Type B pancreatic cell (in vitro differentiated cells): ENCODE data around the gene NKAIN2. TPM values are rescaled to one million over a fixed set of nuclear protein-coding genes. Genes with fewer than 3 reads are reported as not detected.

Experiments used
- DNase-seq: peaks from one replicate; pipeline ENCODE4 v3.0.0; 2021; ENCODE audit warnings: mixed read lengths; ENCODE audit not compliant: unreplicated experiment; ENCODE audit errors: extremely low spot score
- H3K27ac Mint-ChIP-seq: 2 replicates; pipeline ENCODE4 v1.8.0; 2021; ENCODE audit warnings: mild to moderate bottlenecking, mixed read lengths
- H3K27me3 Mint-ChIP-seq: 2 replicates; pipeline ENCODE4 v1.8.0; 2021; ENCODE audit warnings: mixed read lengths
- H3K36me3 Mint-ChIP-seq: 2 replicates; pipeline ENCODE4 v1.8.0; 2021; ENCODE audit warnings: mixed read lengths
- H3K4me1 Mint-ChIP-seq: one replicate; pipeline ENCODE4 v1.8.0; 2021; ENCODE audit warnings: mixed read lengths; ENCODE audit not compliant: unreplicated experiment
- H3K4me3 Mint-ChIP-seq: 2 replicates; pipeline ENCODE4 v1.8.0; 2021; ENCODE audit warnings: mild to moderate bottlenecking, mixed read lengths
- H3K9me3 Mint-ChIP-seq: 2 replicates; pipeline ENCODE4 v1.8.0; 2021; ENCODE audit warnings: mixed read lengths
- CTCF ChIP-seq: fragments of 200-600 bp; sonication (generic); conservative IDR thresholded peaks from 2 replicates; pipeline ENCODE4 v1.5.0; 2021; ENCODE audit warnings: antibody characterized with exemption, mild to moderate bottlenecking
- total RNA-seq: library from RNA; stranded (reverse); gene quantifications from 2 replicates; pipeline ENCODE4 v1.2.1, GENCODE V29; 2021; ENCODE audit warnings: low replicate concordance

NKAIN2 gene
- total RNA-seq, 1 donor from 2014 or later, result 1.7 TPM

DNA sequence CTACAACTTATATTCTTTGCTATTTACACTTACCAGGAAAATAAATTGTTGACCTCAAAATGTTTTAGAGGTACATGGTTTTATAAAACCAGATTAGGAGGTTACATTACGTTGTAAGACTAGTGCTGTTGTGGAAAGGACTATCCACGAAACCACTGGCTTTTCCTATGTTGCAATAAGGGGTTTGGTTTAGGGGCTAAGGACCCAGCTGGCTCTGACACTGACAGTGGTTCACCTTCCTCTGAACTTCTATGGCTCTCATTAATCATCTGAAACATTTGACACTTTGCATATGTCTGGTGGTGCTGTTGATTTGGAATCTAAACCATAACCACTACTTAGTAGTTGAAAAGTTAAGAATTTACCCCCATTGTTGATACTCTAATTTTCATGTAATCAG, 186.7 kb downstream of the NKAIN2 start:
- Mint-ChIP-seq H3K27me3 (no peaks in the 10 kb centered on the region), H3K4me1 (no peaks in the 10 kb centered on the region), H3K36me3 (no peaks in the 10 kb centered on the region), H3K27ac (no peak overlapping the region), H3K9me3 (no peaks in the 10 kb centered on the region), H3K4me3 (no peak overlapping the region)
- no peak for TF ChIP-seq CTCF
- no peak for DNase-seq

DNA sequence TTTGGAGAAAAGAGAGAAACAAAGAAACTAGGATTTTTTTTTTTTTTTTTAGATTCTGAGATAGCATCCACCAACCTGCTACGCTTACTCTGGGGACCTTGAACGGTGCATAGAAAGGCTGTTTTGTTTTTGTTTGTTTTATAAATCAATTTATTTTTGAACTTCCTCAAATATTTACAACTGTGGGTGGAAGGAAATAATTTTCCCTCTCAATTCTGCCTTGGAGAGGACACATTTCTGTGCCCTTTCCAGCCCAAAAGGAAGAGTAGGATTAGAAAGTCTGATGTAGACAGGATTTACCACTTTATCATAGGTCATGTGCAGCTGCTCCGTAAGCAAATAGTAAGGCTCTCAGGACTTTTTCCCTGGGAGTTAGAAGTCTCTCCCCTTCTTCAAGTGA, 190.5 kb downstream of the NKAIN2 start:
- no peak for TF ChIP-seq CTCF
- H3K4me1 Mint-ChIP-seq, result no peaks in the 10 kb centered on the region
- DNase-seq, result no peak
- no peak overlapping the region for H3K27ac Mint-ChIP-seq
- no peaks in the 10 kb centered on the region for H3K9me3 Mint-ChIP-seq
- H3K4me3 Mint-ChIP-seq, result no peak overlapping the region
- no peaks in the 10 kb centered on the region for H3K36me3 Mint-ChIP-seq
- H3K27me3 Mint-ChIP-seq, result no peaks in the 10 kb centered on the region

- H3K27ac Mint-ChIP-seq, result no peak overlapping the region
- H3K4me3 Mint-ChIP-seq, result no peak overlapping the region
- no peaks in the 10 kb centered on the region for H3K27me3 Mint-ChIP-seq
- TF ChIP-seq CTCF, result no peak
- DNase-seq, result no peak
- no peaks in the 10 kb centered on the region for H3K4me1 Mint-ChIP-seq
- no peaks in the 10 kb centered on the region for H3K9me3 Mint-ChIP-seq
- H3K36me3 Mint-ChIP-seq, result no peaks in the 10 kb centered on the region
These were observed 191.4 kb downstream of the NKAIN2 start for GRCh38 chr6:123994891-123995635.

DNA sequence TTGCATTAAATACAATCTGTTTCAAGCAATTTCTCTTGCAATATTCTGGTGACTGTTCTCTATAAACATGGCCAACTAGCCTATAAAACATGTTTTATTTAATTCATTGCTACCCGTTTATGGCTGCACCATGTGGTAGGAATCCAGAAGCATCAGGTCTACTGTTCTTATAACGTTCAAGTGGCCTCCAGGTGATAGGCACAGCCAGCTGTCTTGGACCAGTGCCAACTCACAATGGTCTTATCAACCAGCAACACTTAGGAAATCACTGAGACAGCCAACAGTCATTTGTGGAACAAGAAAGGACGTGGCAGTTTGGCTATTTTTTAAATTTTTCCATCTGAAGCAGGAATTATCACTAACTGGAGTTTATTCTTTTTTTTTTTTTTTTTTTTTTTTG, 193.6 kb downstream of the NKAIN2 start:
- H3K9me3 Mint-ChIP-seq, result no peaks in the 10 kb centered on the region
- H3K4me1 Mint-ChIP-seq, result no peaks in the 10 kb centered on the region
- H3K27me3 Mint-ChIP-seq, result no peaks in the 10 kb centered on the region
- no peak for DNase-seq
- H3K4me3 Mint-ChIP-seq, result no peak overlapping the region
- TF ChIP-seq CTCF, result no peak
- no peak overlapping the region for H3K27ac Mint-ChIP-seq
- no peaks in the 10 kb centered on the region for H3K36me3 Mint-ChIP-seq

DNA sequence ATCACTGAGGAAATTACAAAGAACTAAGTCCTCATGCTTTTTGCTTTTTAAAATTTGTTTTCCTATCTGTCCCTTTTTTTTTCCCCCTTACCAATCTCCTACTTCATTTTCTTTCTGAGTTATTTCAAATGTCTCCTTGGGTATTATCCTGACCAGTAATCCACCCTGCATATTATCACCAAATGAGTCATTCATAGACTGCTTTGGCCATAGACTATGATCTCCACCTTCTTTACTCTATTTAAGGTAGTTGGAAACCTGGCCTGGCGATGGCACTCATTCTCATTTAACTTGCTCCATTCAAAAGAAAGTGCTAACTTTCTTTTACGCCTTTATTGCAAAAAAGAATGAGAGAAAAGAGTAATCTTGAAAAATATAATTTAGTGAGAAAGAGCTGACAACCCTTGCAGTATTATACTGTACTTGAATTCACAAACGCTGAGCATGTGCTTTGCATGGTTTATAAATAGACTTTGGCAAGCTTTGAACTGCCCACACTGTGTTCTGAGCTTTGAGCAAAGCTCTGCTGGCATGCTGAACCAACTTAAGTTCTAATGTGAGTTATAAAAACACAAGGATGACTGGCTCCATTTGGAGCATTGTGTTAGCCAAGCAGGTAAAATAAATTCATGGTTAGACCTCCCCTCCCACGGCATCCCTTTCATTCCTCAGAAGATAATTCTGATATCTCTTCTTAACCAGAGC, 198.9 kb downstream of the NKAIN2 start:
- no peak for TF ChIP-seq CTCF
- Mint-ChIP-seq H3K4me1 (no peaks in the 10 kb centered on the region), H3K27me3 (no peaks in the 10 kb centered on the region), H3K4me3 (no peak overlapping the region), H3K27ac (no peak overlapping the region), H3K36me3 (no peaks in the 10 kb centered on the region), H3K9me3 (no peaks in the 10 kb centered on the region)
- DNase-seq, result no peak
